HG02763 (cell line): Measurements from ENCODE around the gene MIDN.

ENCODE experiments used
- ATAC-seq: cut with Tn5 transposase; IDR thresholded peaks from one replicate; pipeline ENCODE4 v1.9.1; 2021; ENCODE audit warnings: mild to moderate bottlenecking, moderate library complexity; ENCODE audit not compliant: unreplicated experiment

Gene MIDN

GRCh38 chr19:1257475-1258162 is 9.2 kb downstream of the MIDN start:
- no peak for ATAC-seq

GRCh38 chr19:1258163-1258492 is 9.7 kb downstream of the MIDN start:
- ATAC-seq = no peak

GRCh38 chr19:1258707-1259205 is 10.4 kb downstream of the MIDN start:
- no peak for ATAC-seq

- ATAC-seq = peak; percentile 28
Measured at GRCh38 chr19:1259206-1259875, 11.0 kb downstream of the MIDN start.

- ATAC-seq = peak; percentile 5
Measured at GRCh38 chr19:1259876-1260748, 11.7 kb downstream of the MIDN start.

GRCh38 chr19:1260749-1261537 is 12.6 kb downstream of the MIDN start:
- ATAC-seq = peak; percentile 72

- no peak for ATAC-seq
Measured at GRCh38 chr19:1261538-1261797, 13.1 kb downstream of the MIDN start.

- no peak for ATAC-seq
Measured at GRCh38 chr19:1261798-1262622, 13.6 kb downstream of the MIDN start.

- no peak for ATAC-seq
Measured at GRCh38 chr19:1262623-1263123, 14.3 kb downstream of the MIDN start.

- no peak for ATAC-seq
Measured at GRCh38 chr19:1263188-1263587, 14.8 kb downstream of the MIDN start.

GRCh38 chr19:1264801-1265614 is 16.6 kb downstream of the MIDN start:
- ATAC-seq = no peak

GRCh38 chr19:1265615-1266128 is 17.3 kb downstream of the MIDN start:
- ATAC-seq = no peak

GRCh38 chr19:1266129-1266915 is 17.9 kb downstream of the MIDN start:
- peak; percentile 30 for ATAC-seq

GRCh38 chr19:1266916-1267476 is 18.6 kb downstream of the MIDN start:
- ATAC-seq = peak; percentile 17

GRCh38 chr19:1267477-1268225 is 19.3 kb downstream of the MIDN start:
- no peak for ATAC-seq

GRCh38 chr19:1268226-1269064 is 20.1 kb downstream of the MIDN start:
- no peak for ATAC-seq
